CD4-positive, alpha-beta T cell (primary cell): ENCODE data around the gene MLLT1. TPM values are rescaled to one million over a fixed set of nuclear protein-coding genes. Genes with fewer than 3 reads are reported as not detected.

ENCODE experiments used
- ATAC-seq: fragments of 200-7000 bp; cut with Tn5 transposase; one replicate; pipeline ENCODE4 v1.10.0; 2022; ENCODE audit warnings: mild to moderate bottlenecking; ENCODE audit not compliant: poor library complexity
- CTCF ChIA-PET: fragments of 350-600 bp; sonication (Branson Sonifier 250); formaldehyde crosslinking; loops from one replicate; lab custom pipeline; 2021; ENCODE audit warnings: antibody characterized with exemption, inconsistent platforms; lab: Charles Lee
- POLR2A ChIA-PET: fragments of 350-600 bp; sonication (Branson Sonifier 250); formaldehyde crosslinking; loops from one replicate; lab custom pipeline; 2021; ENCODE audit warnings: antibody characterized with exemption, inconsistent platforms; lab: Charles Lee
- DNase-seq, 14 experiments: peaks; one replicate each; pipeline ENCODE4 v3.0.0-alpha.2; 2013 to 2020; ENCODE audit warnings: mixed read lengths in 2 of 14
- H3K27ac ChIP-seq, 2 donors: one replicate each; pipeline versions ENCODE4 v1.5.1 to v1.7.0; 2013; ENCODE audit warnings: low read length in 2 of 2, low read depth in 1 of 2, mild to moderate bottlenecking in 1 of 2
- H3K27me3 ChIP-seq, 2 experiments: 1 replicate in 1 of 2; 2 replicates in 1 of 2; pipeline versions ENCODE4 v1.6.1 to v1.7.0; 2013; ENCODE audit warnings: low read length in 2 of 2, control low read depth in 1 of 2, mild to moderate bottlenecking in 1 of 2, moderate library complexity in 1 of 2; ENCODE audit not compliant: insufficient read depth in 2 of 2, control insufficient read depth in 1 of 2
- H3K36me3 ChIP-seq: one replicate; pipeline ENCODE4 v1.6.1; 2013; ENCODE audit warnings: low read length, control low read depth; ENCODE audit not compliant: insufficient read depth
- H3K4me1 ChIP-seq: one replicate; pipeline ENCODE4 v1.6.1; 2013; ENCODE audit warnings: low read length, control low read depth; ENCODE audit not compliant: insufficient read depth
- H3K4me3 ChIP-seq: one replicate; pipeline ENCODE4 v1.5.1; 2013; ENCODE audit warnings: mild to moderate bottlenecking, low read length, moderate library complexity
- H3K9me3 ChIP-seq, 2 experiments: 1 replicate in 1 of 2; 2 replicates in 1 of 2; pipeline versions ENCODE4 v1.6.1 to v1.7.0; 2013; ENCODE audit warnings: low read length in 2 of 2, mild to moderate bottlenecking in 2 of 2, control low read depth in 1 of 2, moderate library complexity in 1 of 2; ENCODE audit not compliant: control insufficient read depth in 1 of 2, insufficient read depth in 1 of 2
- H3K27ac Mint-ChIP-seq: one replicate; pipeline ENCODE4 v1.8.0; 2020; ENCODE audit warnings: mixed read lengths
- H3K27me3 Mint-ChIP-seq: one replicate; pipeline ENCODE4 v1.8.0; 2021; ENCODE audit warnings: mixed read lengths
- H3K36me3 Mint-ChIP-seq: one replicate; pipeline ENCODE4 v1.8.0; 2021; ENCODE audit warnings: low read depth, mixed read lengths
- H3K4me1 Mint-ChIP-seq: one replicate; pipeline ENCODE4 v1.8.0; 2021; ENCODE audit warnings: low read depth, mixed read lengths
- H3K4me3 Mint-ChIP-seq: one replicate; pipeline ENCODE4 v1.8.0; 2020; ENCODE audit warnings: mild to moderate bottlenecking, mixed read lengths
- H3K9me3 Mint-ChIP-seq: one replicate; pipeline ENCODE4 v1.8.0; 2020; ENCODE audit warnings: mixed read lengths
- intact Hi-C, 2 experiments: fragments of 100-400 bp; cut with DNase I in 1 of 2; cut with micrococcal nuclease in 1 of 2; formaldehyde crosslinking; loops; one replicate each; pipeline versions ENCODE4 v1.15.1 to v1.9.0; 2023 to 2025; cut with DNase I, micrococcal nuclease
- total RNA-seq, 174 experiments: library from RNA in 2 of 174; stranded (reverse) in 2 of 174; gene quantifications; one replicate each; pipeline ENCODE4 v1.2.3 and lab custom pipeline; 2021 to 2026
- TF ChIP-seq, protein P1 (sequence below): fragments of 200-600 bp; IDR thresholded peaks from one replicate; pipeline ENCODE4 v1.8.0; 2022; ENCODE audit warnings: antibody characterized with exemption, mild to moderate bottlenecking

Gene MLLT1
- total RNA-seq, 2 experiments from 2014 or later: 18.3 to 22.1 TPM

- intact Hi-C loops: no loop called here
- Histone ChIP-seq H3K27ac (no peak overlapping the region), H3K9me3 (no peaks in the 10 kb centered on the region), H3K36me3 (peaks cover 44% of the 10 kb centered on the region), H3K27me3 (no peaks in the 10 kb centered on the region), H3K4me3 (no peak overlapping the region), H3K4me1 (peaks cover 14% of the 10 kb centered on the region)
- ATAC-seq (peak; percentile 68), DNase-seq (peak in 9 of 14 experiments; percentile 9 to 57 (median 25))
- ChIA-PET POLR2A (interaction anchor here (0.6 to 0.7 kb wide), 2 partner anchors 28 to 688 kb away, joined by 3 to 4 read pairs; no protein-coding TSS in a partner anchor), CTCF (interaction anchor here (0.6 to 0.7 kb wide), 2 partner anchors 16 to 435 kb away, joined by 3 read pairs; no protein-coding TSS in a partner anchor)
- H3K4me1 Mint-ChIP-seq: peaks cover 26% of the 10 kb centered on the region
- TF ChIP-seq, protein P1, sequence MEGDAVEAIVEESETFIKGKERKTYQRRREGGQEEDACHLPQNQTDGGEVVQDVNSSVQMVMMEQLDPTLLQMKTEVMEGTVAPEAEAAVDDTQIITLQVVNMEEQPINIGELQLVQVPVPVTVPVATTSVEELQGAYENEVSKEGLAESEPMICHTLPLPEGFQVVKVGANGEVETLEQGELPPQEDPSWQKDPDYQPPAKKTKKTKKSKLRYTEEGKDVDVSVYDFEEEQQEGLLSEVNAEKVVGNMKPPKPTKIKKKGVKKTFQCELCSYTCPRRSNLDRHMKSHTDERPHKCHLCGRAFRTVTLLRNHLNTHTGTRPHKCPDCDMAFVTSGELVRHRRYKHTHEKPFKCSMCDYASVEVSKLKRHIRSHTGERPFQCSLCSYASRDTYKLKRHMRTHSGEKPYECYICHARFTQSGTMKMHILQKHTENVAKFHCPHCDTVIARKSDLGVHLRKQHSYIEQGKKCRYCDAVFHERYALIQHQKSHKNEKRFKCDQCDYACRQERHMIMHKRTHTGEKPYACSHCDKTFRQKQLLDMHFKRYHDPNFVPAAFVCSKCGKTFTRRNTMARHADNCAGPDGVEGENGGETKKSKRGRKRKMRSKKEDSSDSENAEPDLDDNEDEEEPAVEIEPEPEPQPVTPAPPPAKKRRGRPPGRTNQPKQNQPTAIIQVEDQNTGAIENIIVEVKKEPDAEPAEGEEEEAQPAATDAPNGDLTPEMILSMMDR: peak; percentile 60
- H3K4me3 Mint-ChIP-seq: no peak overlapping the region
- H3K9me3 Mint-ChIP-seq: no peaks in the 10 kb centered on the region
- no peaks in the 10 kb centered on the region for H3K27me3 Mint-ChIP-seq
- peaks cover 58% of the 10 kb centered on the region for H3K36me3 Mint-ChIP-seq
- no peak overlapping the region for H3K27ac Mint-ChIP-seq
These were observed 18.7 kb downstream of the MLLT1 start for GRCh38 chr19:6260912-6261650.

DNA sequence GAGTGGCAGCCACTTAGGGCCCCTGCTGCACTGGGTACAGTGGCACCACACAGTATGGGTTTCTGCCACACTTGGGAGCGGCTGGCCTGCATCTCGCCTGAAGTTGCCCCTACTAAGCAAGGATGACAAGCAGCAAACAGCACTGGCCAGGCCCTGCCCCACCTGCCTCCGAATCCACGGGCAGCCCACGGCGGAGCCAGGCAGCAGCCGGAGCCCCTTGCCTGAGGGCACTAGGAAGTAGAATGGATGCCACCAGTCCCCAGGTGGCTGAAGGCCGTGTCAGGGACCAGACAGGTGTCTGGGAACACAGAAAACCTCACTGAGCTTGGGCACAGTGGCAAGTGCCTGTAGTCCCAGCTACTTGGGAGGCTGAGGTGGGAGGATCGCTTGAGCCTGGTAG is 19.4 kb downstream of the MLLT1 start:
- Mint-ChIP-seq H3K4me1 (peaks cover 26% of the 10 kb centered on the region), H3K27me3 (no peaks in the 10 kb centered on the region), H3K27ac (no peak overlapping the region), H3K4me3 (no peak overlapping the region), H3K36me3 (peaks cover 62% of the 10 kb centered on the region), H3K9me3 (no peaks in the 10 kb centered on the region)
- TF ChIP-seq, protein P1: no peak
- POLR2A ChIA-PET: interaction anchor here (0.7 kb wide), 1 partner anchor 689 kb away, joined by 3 read pairs; no protein-coding TSS in a partner anchor
- H3K9me3 ChIP-seq: no peaks in the 10 kb centered on the region
- H3K27me3 ChIP-seq: no peaks in the 10 kb centered on the region
- H3K4me3 ChIP-seq: no peak overlapping the region
- H3K4me1 ChIP-seq: peaks cover 14% of the 10 kb centered on the region
- CTCF ChIA-PET: no interaction called here
- DNase-seq (no peak), ATAC-seq (no peak)
- intact Hi-C loops: no loop called here
- no peak overlapping the region for H3K27ac ChIP-seq
- peaks cover 44% of the 10 kb centered on the region for H3K36me3 ChIP-seq

- H3K4me1 ChIP-seq: peaks cover 14% of the 10 kb centered on the region
- no peaks in the 10 kb centered on the region for H3K27me3 ChIP-seq
- TF ChIP-seq, protein P1: no peak
- ATAC-seq (no peak), DNase-seq (no peak)
- ChIA-PET CTCF (no interaction called here), POLR2A (no interaction called here)
- H3K4me3 Mint-ChIP-seq: no peak overlapping the region
- intact Hi-C loops: no loop called here
- H3K36me3 ChIP-seq: peaks cover 44% of the 10 kb centered on the region
- peaks cover 26% of the 10 kb centered on the region for H3K4me1 Mint-ChIP-seq
- no peaks in the 10 kb centered on the region for H3K9me3 Mint-ChIP-seq
- H3K4me3 ChIP-seq: no peak overlapping the region
- H3K36me3 Mint-ChIP-seq: peaks cover 68% of the 10 kb centered on the region
- no peaks in the 10 kb centered on the region for H3K27me3 Mint-ChIP-seq
- no peak overlapping the region for H3K27ac ChIP-seq
- H3K9me3 ChIP-seq: no peaks in the 10 kb centered on the region
- H3K27ac Mint-ChIP-seq: no peak overlapping the region
These were observed 20.4 kb downstream of the MLLT1 start for GRCh38 chr19:6259312-6259861.
